Panc1 (cell line): ENCODE data around the gene CATSPERE.

Source experiments
- TCF7L2 ChIP-seq: IDR thresholded peaks from 2 replicates; pipeline ENCODE4 v1.6.1; 2011; ENCODE audit warnings: mild to moderate bottlenecking, low read depth, low read length, inconsistent platforms
- TF ChIP-seq, protein P1 (sequence below): fragments of 450-650 bp; IDR thresholded peaks from 2 replicates; pipeline ENCODE4 v1.5.1; 2017; ENCODE audit warnings: mild to moderate bottlenecking

DNA sequence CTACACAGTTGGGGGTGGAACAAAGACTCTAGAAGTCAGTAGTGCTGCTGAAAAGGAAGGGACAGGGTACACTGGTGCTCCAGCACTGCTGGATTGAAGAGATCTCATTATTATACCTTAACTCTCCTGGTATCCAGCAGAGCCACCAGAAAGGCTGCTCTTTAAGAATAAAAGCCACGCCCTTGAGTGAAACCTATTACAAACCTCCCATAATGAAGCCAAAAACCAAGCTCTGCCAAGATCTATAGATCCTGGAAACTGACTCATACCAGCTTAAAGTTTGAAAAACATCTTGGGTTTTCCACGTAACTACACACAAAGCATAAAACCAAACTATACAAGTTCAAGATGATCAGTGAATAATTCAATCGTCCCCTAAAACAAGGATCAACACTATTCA, 47.3 kb upstream of the CATSPERE start:
- TF ChIP-seq, protein P1, sequence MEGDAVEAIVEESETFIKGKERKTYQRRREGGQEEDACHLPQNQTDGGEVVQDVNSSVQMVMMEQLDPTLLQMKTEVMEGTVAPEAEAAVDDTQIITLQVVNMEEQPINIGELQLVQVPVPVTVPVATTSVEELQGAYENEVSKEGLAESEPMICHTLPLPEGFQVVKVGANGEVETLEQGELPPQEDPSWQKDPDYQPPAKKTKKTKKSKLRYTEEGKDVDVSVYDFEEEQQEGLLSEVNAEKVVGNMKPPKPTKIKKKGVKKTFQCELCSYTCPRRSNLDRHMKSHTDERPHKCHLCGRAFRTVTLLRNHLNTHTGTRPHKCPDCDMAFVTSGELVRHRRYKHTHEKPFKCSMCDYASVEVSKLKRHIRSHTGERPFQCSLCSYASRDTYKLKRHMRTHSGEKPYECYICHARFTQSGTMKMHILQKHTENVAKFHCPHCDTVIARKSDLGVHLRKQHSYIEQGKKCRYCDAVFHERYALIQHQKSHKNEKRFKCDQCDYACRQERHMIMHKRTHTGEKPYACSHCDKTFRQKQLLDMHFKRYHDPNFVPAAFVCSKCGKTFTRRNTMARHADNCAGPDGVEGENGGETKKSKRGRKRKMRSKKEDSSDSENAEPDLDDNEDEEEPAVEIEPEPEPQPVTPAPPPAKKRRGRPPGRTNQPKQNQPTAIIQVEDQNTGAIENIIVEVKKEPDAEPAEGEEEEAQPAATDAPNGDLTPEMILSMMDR: no peak
- TF ChIP-seq TCF7L2: no peak
